SH-SY5Y (cell line): ENCODE results near the gene MAP3K4.

Experiments used
- GATA2 ChIP-seq: IDR thresholded peaks from 2 replicates; pipeline ENCODE4 v1.6.1; 2011; ENCODE audit warnings: mild to moderate bottlenecking, low read depth, low read length
- GATA3 ChIP-seq: IDR thresholded peaks from 2 replicates; pipeline ENCODE4 v1.6.1; 2011; ENCODE audit warnings: low read depth, mild to moderate bottlenecking, low read length, moderate library complexity

DNA sequence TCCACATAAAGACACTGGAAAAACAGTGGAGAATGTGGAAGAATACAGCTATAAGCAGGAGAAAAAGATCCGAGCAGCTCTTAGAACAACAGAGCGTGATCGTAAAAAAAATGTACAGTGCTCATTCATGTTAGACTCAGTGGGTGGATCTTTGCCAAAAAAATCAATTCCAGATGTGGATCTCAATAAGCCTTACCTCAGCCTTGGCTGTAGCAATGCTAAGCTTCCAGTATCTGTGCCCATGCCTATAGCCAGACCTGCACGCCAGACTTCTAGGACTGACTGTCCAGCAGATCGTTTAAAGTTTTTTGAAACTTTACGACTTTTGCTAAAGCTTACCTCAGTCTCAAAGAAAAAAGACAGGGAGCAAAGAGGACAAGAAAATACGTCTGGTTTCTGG, 57.1 kb downstream of the MAP3K4 start:
- TF ChIP-seq GATA2 (no peak), GATA3 (no peak)
